Measurements from ENCODE around the gene PKD2. TPM values are rescaled to one million over a fixed set of nuclear protein-coding genes. Genes with fewer than 3 reads are reported as not detected.

Gene PKD2
- total RNA-seq, 4 donors from 2014 or later, result 30.9 to 50.0 (median 40.7) TPM

DNA sequence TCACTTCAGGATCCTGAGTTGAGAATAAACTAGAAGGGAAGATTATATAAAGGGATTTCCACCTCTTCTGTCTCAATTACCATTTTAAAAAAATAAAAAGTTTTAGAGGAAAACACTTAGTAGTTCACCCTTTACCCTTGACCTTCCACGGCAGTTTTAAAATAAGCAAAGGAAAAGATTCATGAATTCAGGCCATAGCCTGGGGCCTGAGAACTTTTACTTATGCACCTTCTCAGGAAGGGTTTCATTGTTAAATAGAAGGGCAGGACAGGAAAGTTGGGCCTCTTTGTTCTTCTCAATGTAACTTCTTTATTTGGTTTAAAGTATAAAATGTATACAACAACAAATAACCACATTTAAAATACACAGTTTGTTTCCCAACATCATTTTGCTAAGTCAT, 54.9 kb downstream of the PKD2 start:
- H3K27ac ChIP-seq, result no peak overlapping the region
- intact Hi-C loops (cut with DNase I), result no loop called here
- TF ChIP-seq POLR2A (IDR thresholded peaks at IDR 0.05), result no peak
- TF ChIP-seq, protein P1, sequence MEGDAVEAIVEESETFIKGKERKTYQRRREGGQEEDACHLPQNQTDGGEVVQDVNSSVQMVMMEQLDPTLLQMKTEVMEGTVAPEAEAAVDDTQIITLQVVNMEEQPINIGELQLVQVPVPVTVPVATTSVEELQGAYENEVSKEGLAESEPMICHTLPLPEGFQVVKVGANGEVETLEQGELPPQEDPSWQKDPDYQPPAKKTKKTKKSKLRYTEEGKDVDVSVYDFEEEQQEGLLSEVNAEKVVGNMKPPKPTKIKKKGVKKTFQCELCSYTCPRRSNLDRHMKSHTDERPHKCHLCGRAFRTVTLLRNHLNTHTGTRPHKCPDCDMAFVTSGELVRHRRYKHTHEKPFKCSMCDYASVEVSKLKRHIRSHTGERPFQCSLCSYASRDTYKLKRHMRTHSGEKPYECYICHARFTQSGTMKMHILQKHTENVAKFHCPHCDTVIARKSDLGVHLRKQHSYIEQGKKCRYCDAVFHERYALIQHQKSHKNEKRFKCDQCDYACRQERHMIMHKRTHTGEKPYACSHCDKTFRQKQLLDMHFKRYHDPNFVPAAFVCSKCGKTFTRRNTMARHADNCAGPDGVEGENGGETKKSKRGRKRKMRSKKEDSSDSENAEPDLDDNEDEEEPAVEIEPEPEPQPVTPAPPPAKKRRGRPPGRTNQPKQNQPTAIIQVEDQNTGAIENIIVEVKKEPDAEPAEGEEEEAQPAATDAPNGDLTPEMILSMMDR (IDR thresholded peaks at IDR 0.05), result no peak
- H3K36me3 ChIP-seq, result peaks cover 17 to 22% of the 10 kb centered on the region in 2 donors
- H3K27me3 ChIP-seq, result no peaks in the 10 kb centered on the region
- no peak for DNase-seq
- no peaks in the 10 kb centered on the region for H3K4me1 ChIP-seq
- H3K9me3 ChIP-seq, result no peaks in the 10 kb centered on the region
- 64 to 67% methylated on average over 1 of the region's 1 CpG for WGBS, 2 donors
- H3K4me3 ChIP-seq (replicated peaks in 1 of 3), result no peak overlapping the region

DNA sequence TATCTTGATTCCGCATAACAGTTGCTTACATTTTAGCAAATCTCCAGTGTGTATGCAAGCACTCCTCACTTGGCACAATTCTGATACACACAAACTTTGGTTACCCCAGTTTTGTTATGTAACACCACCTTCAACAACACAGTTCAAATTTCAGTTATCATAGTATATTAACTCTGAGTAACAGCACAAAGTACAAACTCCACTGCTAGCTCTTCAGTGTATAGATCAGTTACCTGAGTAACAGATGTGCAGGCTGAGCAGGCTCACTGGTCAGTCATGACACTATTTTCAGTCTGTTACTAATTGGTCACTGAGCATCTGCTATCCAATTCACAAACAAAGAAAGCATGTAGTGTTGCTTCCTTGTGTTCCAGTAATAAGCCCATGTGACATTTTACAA, 55.4 kb downstream of the PKD2 start:
- TF ChIP-seq POLR2A (IDR thresholded peaks at IDR 0.05), result no peak
- TF ChIP-seq, protein P1 (IDR thresholded peaks at IDR 0.05), result no peak
- Histone ChIP-seq H3K4me3 (replicated peaks in 1 of 3) (no peak overlapping the region), H3K27ac (no peak overlapping the region), H3K27me3 (no peaks in the 10 kb centered on the region), H3K36me3 (peaks cover 22 to 24% of the 10 kb centered on the region in 2 donors), H3K4me1 (no peaks in the 10 kb centered on the region), H3K9me3 (no peaks in the 10 kb centered on the region)
- DNase-seq, result no peak
- intact Hi-C loops (cut with DNase I), result no loop called here
- WGBS, 2 donors, result 97 to 98% methylated on average over 1 of the region's 1 CpG

GRCh38 chr4:88063634-88064296, 56.3 kb downstream of the PKD2 start:
- no peaks in the 10 kb centered on the region for H3K27me3 ChIP-seq
- no peaks in the 10 kb centered on the region for H3K9me3 ChIP-seq
- no peak for DNase-seq
- no peak overlapping the region for H3K4me3 ChIP-seq (replicated peaks in 1 of 3)
- peaks cover 30 to 32% of the 10 kb centered on the region in 2 donors for H3K36me3 ChIP-seq
- 84 to 86% methylated on average over 5 of the region's 5 CpGs for WGBS, 2 donors
- intact Hi-C loops (cut with DNase I), result no loop called here
- no peak for TF ChIP-seq POLR2A (IDR thresholded peaks at IDR 0.05)
- TF ChIP-seq, protein P1 (IDR thresholded peaks at IDR 0.05), result no peak
- H3K27ac ChIP-seq, result no peak overlapping the region
- H3K4me1 ChIP-seq, result no peaks in the 10 kb centered on the region

DNA sequence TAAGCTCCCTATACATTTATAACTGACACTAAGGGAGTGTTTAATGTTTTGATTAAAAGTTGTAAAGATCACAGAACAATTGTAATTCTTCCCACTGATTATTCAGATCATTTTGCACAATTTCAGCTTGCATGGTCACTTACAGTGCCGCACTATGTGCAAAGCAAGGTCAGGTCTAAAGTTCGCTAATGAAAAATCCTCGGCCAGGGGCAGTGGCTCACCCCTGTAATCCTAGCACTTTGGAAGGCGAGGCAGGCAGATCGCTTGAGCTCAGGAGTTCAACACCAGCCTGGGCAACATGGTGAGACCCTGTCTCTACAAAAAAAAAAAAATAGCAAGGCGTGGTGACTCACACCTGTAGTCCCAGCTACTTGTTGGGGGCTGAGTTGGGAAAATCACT, 57.0 kb downstream of the PKD2 start:
- Histone ChIP-seq H3K4me1 (no peaks in the 10 kb centered on the region), H3K27me3 (no peaks in the 10 kb centered on the region), H3K36me3 (peaks cover 30 to 32% of the 10 kb centered on the region in 2 donors), H3K27ac (no peak overlapping the region), H3K9me3 (no peaks in the 10 kb centered on the region), H3K4me3 (replicated peaks in 1 of 3) (no peak overlapping the region)
- intact Hi-C loops (cut with DNase I), result no loop called here
- WGBS, 2 donors, result 87 to 97% methylated on average over 6 of the region's 6 CpGs
- DNase-seq, result no peak
- TF ChIP-seq, protein P1 (IDR thresholded peaks at IDR 0.05), result no peak
- TF ChIP-seq POLR2A (IDR thresholded peaks at IDR 0.05), result no peak

DNA sequence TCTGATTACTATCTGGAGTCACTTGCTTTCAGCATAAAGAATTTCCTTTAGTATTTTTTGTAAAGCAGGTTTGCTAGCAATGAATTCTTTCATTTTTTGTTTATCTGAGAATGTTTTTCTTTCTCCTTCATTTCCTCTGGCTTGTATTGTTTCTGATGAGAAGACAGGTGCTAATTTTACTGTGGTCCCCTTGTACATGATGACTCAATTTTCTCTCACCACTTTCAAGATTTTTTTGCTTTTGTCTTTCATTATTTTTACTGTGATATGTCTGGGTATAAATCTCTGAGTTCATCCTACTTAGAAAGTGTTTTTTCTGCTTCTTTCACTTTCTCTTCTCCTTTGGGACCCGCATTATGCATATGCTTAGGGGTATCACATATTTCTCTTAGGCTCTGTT, 62.6 kb downstream of the PKD2 start:
- Histone ChIP-seq H3K36me3 (peaks cover 48 to 57% of the 10 kb centered on the region in 2 donors), H3K4me3 (replicated peaks in 1 of 3) (no peak overlapping the region), H3K27me3 (no peaks in the 10 kb centered on the region), H3K9me3 (no peaks in the 10 kb centered on the region), H3K4me1 (no peaks in the 10 kb centered on the region), H3K27ac (no peak overlapping the region)
- DNase-seq, result no peak
- intact Hi-C loops (cut with DNase I), result no loop called here
- TF ChIP-seq, protein P1 (IDR thresholded peaks at IDR 0.05), result no peak
- no peak for TF ChIP-seq POLR2A (IDR thresholded peaks at IDR 0.05)
- 96 to 98% methylated on average over 1 of the region's 1 CpG for WGBS, 2 donors
